Right lobe of liver (tissue), 6 donors: ENCODE results near the gene KBTBD3. TPM values are rescaled to one million over a fixed set of nuclear protein-coding genes. Genes with fewer than 3 reads are reported as not detected.
A peak's percentile ranks its signal among the peaks of the same experiment; 100 is the strongest.
"Not testable (repeated sequence)": the region's sequence is repeated elsewhere in the genome, so short reads cannot be mapped to it uniquely, and the experiment has no call there.

Experiments used
- ATAC-seq, 4 donors: fragments of 200-7000 bp; cut with Tn5 transposase; one replicate each; pipeline ENCODE4 v1.9.1; 2020; ENCODE audit warnings: mild to moderate bottlenecking in 4 of 4, moderate library complexity in 4 of 4
- DNase-seq, 3 donors: peaks; one replicate each; pipeline ENCODE4 v3.0.0-alpha.2; 2020
- H3K27ac ChIP-seq, 3 donors: fragments of 200-600 bp; one replicate each; pipeline ENCODE4 v1.8.0; 2022
- H3K27me3 ChIP-seq, 2 donors: fragments of 200-600 bp; one replicate each; pipeline ENCODE4 v1.8.0; 2022
- H3K36me3 ChIP-seq, 4 donors: fragments of 200-600 bp; sonication (generic) in 1 of 4; one replicate each; pipeline versions ENCODE4 v1.5.1 to v1.8.0; 2017 to 2022; ENCODE audit warnings: control low read depth in 1 of 4
- H3K4me1 ChIP-seq, 4 donors: fragments of 200-600 bp; sonication (generic) in 1 of 4; one replicate each; pipeline versions ENCODE4 v1.5.1 to v1.8.0; 2017 to 2022; ENCODE audit warnings: control low read depth in 1 of 4
- H3K4me3 ChIP-seq, 3 donors: fragments of 200-600 bp; one replicate each; pipeline ENCODE4 v1.8.0; 2022
- H3K9me3 ChIP-seq, 4 donors: fragments of 200-600 bp; sonication (generic) in 1 of 4; one replicate each; pipeline versions ENCODE4 v1.5.1 to v1.8.0; 2017 to 2022; ENCODE audit warnings: control low read depth in 1 of 4
- POLR2A ChIP-seq: fragments of 450-650 bp; IDR thresholded peaks from one replicate; pipeline ENCODE4 v1.6.1; 2017; ENCODE audit warnings: antibody characterized with exemption, mild to moderate bottlenecking
- WGBS: methylation state at CpG from one replicate; pipeline ENCODE4 v1.1.6; 2018; ENCODE audit warnings: low coverage, low lambda C conversion rate; ENCODE audit not compliant: insufficient coverage; ENCODE audit errors: missing lambda C conversion rate; 5-methylcytosine and 5-hydroxymethylcytosine counted together
- intact Hi-C, 2 donors: fragments of 100-400 bp; cut with DNase I; formaldehyde crosslinking; loops; one replicate each; pipeline versions ENCODE4 v1.11.2 to v1.14.1; 2022
- total RNA-seq, 6 experiments: library from RNA; depleted of rRNA in 2 of 6; stranded (reverse); fragments of >200 nt in 2 of 6; fragmentation: NEBNext Ultra II Directional in 3 of 6; extraction: Animal tissue kit (Norgen Biotek cat#: 25700) in 3 of 6; gene quantifications; one replicate each; pipeline versions ENCODE4 v1.1.0 to v1.2.4, GENCODE V29; 2016 to 2023
- TF ChIP-seq, protein P1 (sequence below), 4 donors: fragments of 200-600 bp in 3 of 4; fragments of 450-650 bp in 1 of 4; IDR thresholded peaks; one replicate each; pipeline versions ENCODE4 v1.5.1 to v1.8.0; 2016 to 2022; ENCODE audit warnings: antibody characterized with exemption in 4 of 4, mild to moderate bottlenecking in 2 of 4
- donor health status: DM: no; HTN: yes; CAD: no.
- donor health status: DM: no; HTN: no; CAD: no.
- donor health status: DM: no; HTN: no; CAD: no.
- donor health status: DM: no; HTN: yes; CAD: no.
- donor health status: DM: no; HTN: yes; CAD: no.

Gene KBTBD3
- total RNA-seq, 6 experiments from 2014 or later: 1.9 to 5.0 (median 2.6) TPM

DNA sequence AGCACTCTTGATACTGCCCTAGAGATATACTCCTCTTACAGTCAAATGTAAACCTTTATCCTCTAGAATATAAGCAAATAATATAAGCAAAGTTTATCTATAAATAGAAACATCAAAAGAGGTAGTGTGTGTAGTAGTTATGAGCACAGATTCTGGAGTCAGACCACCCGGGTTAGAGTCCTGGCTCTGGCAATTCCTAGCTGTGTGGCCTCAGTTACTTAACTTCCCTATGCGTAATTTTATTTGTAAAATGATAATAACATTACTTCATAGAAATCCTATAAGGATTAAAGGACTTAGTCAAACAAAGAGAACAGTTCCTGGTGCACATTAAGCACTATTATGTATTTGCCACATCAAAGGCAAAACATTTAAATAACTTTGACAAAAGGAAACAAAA is 62.1 kb downstream of the KBTBD3 start:
- intact Hi-C loops: no loop called here
- DNase-seq (no peak), ATAC-seq (no peak)
- no peak overlapping the region for H3K27ac ChIP-seq
- no peak overlapping the region for H3K4me3 ChIP-seq
- TF ChIP-seq POLR2A: no peak
- TF ChIP-seq, protein P1, sequence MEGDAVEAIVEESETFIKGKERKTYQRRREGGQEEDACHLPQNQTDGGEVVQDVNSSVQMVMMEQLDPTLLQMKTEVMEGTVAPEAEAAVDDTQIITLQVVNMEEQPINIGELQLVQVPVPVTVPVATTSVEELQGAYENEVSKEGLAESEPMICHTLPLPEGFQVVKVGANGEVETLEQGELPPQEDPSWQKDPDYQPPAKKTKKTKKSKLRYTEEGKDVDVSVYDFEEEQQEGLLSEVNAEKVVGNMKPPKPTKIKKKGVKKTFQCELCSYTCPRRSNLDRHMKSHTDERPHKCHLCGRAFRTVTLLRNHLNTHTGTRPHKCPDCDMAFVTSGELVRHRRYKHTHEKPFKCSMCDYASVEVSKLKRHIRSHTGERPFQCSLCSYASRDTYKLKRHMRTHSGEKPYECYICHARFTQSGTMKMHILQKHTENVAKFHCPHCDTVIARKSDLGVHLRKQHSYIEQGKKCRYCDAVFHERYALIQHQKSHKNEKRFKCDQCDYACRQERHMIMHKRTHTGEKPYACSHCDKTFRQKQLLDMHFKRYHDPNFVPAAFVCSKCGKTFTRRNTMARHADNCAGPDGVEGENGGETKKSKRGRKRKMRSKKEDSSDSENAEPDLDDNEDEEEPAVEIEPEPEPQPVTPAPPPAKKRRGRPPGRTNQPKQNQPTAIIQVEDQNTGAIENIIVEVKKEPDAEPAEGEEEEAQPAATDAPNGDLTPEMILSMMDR (IDR thresholded peaks at IDR 0.05): no peak
- H3K9me3 ChIP-seq: no peaks in the 10 kb centered on the region
- WGBS: 63% methylated on average over 2 of the region's 2 CpGs
- H3K27me3 ChIP-seq: no peaks in the 10 kb centered on the region
- H3K36me3 ChIP-seq: peaks cover 0 to 5% (median 3%) of the 10 kb centered on the region in 4 donors
- H3K4me1 ChIP-seq: no peaks in the 10 kb centered on the region

DNA sequence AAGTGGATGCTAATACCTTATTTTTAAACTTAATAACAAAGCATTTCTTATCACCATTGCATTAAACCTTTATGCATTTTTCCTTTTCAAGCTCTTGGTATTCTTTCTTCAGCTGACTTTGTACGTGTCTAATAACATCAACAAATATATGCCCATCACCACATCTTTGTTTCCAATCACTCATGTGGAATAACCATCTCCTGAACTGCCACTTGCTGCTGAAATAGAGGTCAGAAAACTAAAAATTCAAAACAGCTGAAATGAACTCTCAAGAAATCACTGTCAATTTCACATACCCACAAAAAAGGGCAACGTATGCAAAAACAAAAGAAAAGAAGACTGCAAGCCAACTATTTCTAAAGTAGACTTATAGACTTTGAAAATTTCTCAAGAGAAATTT is 62.5 kb downstream of the KBTBD3 start:
- TF ChIP-seq POLR2A: no peak
- H3K9me3 ChIP-seq: no peaks in the 10 kb centered on the region
- no peak for ATAC-seq
- H3K36me3 ChIP-seq: peaks cover 0 to 9% (median 5%) of the 10 kb centered on the region in 4 donors
- no peak overlapping the region for H3K4me3 ChIP-seq
- 72% methylated on average over 2 of the region's 2 CpGs for WGBS
- H3K27me3 ChIP-seq: no peaks in the 10 kb centered on the region
- H3K27ac ChIP-seq: no peak overlapping the region
- no peak for DNase-seq
- intact Hi-C loops: no loop called here
- no peaks in the 10 kb centered on the region for H3K4me1 ChIP-seq

DNA sequence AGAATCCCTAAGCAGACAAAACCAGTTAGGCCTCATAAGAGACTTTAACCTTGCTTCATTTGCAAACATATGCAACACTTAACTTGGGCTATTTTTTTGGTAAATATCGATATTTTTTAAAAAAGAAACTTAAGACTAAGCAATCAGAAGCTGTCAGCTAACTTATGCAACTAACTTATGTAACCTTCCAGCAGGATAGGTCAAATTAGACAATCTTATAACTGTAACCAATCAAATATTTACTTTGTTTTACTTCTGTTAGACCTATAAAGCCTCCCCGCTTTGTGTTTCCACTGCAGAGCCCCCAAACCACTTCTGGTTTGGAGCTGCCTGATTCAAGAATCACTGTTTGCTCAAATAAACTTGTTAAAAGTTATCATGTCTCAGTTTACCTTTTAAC is 63.1 kb downstream of the KBTBD3 start:
- intact Hi-C loops: no loop called here
- TF ChIP-seq, protein P1 (IDR thresholded peaks at IDR 0.05): no peak
- TF ChIP-seq POLR2A: no peak
- Histone ChIP-seq H3K4me3 (no peak overlapping the region), H3K4me1 (no peaks in the 10 kb centered on the region), H3K27me3 (no peaks in the 10 kb centered on the region), H3K27ac (peak overlapping the region in 1 of 3 donors; percentile 34), H3K36me3 (peaks cover 0 to 13% (median 7%) of the 10 kb centered on the region in 4 donors), H3K9me3 (no peaks in the 10 kb centered on the region)
- DNase-seq (no peak), ATAC-seq (peak in 2 of 4 donors; percentile 40 to 65)
- WGBS: 34% methylated on average over 2 of the region's 2 CpGs

DNA sequence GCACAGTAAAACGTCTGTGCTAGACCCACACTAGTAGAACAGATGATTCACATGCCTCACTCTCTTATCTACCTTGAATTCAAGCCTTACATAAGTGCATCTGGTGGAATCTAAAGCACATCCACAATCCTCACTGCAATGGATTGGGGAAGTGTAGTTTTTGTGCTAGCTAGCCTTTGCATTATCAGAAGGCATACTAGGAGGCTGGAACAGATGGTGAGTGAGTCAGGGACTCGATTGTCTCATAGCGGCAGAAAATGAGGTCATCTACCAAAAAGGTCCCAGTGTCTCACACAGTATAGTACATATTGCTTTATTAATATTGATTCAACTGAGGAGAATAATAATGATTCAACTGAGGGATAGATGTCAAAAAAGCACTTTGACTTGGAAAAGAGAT is 64.4 kb downstream of the KBTBD3 start:
- no peaks in the 10 kb centered on the region for H3K4me1 ChIP-seq
- WGBS: 76% methylated on average over 3 of the region's 3 CpGs
- no peak for DNase-seq
- no peaks in the 10 kb centered on the region for H3K9me3 ChIP-seq
- peaks cover 0 to 21% (median 7%) of the 10 kb centered on the region in 4 donors for H3K36me3 ChIP-seq
- no peak overlapping the region for H3K4me3 ChIP-seq
- no peaks in the 10 kb centered on the region for H3K27me3 ChIP-seq
- no peak for ATAC-seq
- intact Hi-C loops: no loop called here
- TF ChIP-seq, protein P1 (IDR thresholded peaks at IDR 0.05): no peak
- TF ChIP-seq POLR2A: no peak
- no peak overlapping the region for H3K27ac ChIP-seq

DNA sequence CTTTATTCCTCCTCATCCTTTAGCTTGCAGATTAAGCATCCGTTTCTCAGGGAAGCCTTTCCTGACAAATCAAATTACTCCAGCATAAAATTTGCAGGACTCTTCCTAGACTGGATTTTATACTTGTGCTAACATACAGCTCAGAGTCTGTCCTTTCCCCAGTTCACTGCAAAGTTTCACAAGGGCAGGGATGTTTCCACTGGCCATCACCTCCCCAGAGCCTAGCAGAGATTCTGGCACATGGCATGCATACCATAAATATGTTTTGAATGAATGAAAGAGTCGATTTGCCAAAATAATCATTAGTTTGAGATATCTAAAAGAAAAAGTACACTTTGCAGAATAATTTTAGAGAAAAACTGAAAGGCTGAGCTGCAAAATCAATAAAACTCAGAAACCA is 65.7 kb downstream of the KBTBD3 start:
- Histone ChIP-seq H3K4me3 (no peak overlapping the region), H3K27ac (no peak overlapping the region), H3K27me3 (no peaks in the 10 kb centered on the region), H3K36me3 (peaks cover 0 to 21% (median 7%) of the 10 kb centered on the region in 4 donors), H3K4me1 (no peaks in the 10 kb centered on the region), H3K9me3 (no peaks in the 10 kb centered on the region)
- TF ChIP-seq, protein P1 (IDR thresholded peaks at IDR 0.05): no peak
- no peak for TF ChIP-seq POLR2A
- 74% methylated on average over 2 of the region's 2 CpGs for WGBS
- DNase-seq (no peak), ATAC-seq (no peak)
- intact Hi-C loops: no loop called here

DNA sequence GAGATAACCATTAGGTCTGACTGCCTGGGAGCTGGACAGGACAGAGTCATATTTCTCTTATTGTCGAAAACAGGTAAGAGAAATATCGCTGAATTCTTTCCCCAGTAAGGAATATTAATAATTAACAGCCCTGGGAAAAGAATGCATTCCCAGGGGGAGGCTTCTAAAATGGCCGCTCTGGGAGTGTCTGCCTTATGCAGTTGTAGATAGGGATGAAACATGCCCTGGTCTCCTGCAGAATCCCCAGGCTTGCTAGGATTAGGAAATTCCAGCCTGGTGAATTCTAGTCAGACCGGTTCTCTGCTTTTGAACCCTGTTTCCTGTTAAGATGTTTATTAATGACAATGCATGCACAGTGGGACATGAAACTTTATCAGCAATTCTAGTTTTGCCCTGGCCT is 74.1 kb downstream of the KBTBD3 start:
- H3K27ac ChIP-seq, H3K4me1 ChIP-seq, H3K4me3 ChIP-seq, intact Hi-C loops, H3K27me3 ChIP-seq, H3K9me3 ChIP-seq, DNase-seq, ATAC-seq, H3K36me3 ChIP-seq: not testable (repeated sequence)
- WGBS: 97% methylated on average over 4 of the region's 4 CpGs
